Measurements from ENCODE around the gene STAT5B.

- no peak for TF ChIP-seq SIN3A (IDR thresholded peaks at IDR 0.05; ENCODE audit: borderline replicate concordance, insufficient read depth, low read depth, low read length)
- TF ChIP-seq, protein P1, sequence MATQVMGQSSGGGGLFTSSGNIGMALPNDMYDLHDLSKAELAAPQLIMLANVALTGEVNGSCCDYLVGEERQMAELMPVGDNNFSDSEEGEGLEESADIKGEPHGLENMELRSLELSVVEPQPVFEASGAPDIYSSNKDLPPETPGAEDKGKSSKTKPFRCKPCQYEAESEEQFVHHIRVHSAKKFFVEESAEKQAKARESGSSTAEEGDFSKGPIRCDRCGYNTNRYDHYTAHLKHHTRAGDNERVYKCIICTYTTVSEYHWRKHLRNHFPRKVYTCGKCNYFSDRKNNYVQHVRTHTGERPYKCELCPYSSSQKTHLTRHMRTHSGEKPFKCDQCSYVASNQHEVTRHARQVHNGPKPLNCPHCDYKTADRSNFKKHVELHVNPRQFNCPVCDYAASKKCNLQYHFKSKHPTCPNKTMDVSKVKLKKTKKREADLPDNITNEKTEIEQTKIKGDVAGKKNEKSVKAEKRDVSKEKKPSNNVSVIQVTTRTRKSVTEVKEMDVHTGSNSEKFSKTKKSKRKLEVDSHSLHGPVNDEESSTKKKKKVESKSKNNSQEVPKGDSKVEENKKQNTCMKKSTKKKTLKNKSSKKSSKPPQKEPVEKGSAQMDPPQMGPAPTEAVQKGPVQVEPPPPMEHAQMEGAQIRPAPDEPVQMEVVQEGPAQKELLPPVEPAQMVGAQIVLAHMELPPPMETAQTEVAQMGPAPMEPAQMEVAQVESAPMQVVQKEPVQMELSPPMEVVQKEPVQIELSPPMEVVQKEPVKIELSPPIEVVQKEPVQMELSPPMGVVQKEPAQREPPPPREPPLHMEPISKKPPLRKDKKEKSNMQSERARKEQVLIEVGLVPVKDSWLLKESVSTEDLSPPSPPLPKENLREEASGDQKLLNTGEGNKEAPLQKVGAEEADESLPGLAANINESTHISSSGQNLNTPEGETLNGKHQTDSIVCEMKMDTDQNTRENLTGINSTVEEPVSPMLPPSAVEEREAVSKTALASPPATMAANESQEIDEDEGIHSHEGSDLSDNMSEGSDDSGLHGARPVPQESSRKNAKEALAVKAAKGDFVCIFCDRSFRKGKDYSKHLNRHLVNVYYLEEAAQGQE (IDR thresholded peaks at IDR 0.05; ENCODE audit: insufficient read depth in 1 of 2, low read depth in 2 of 2, low read length in 1 of 2) = no peak
Observed at GRCh38 chr17:42311240-42312034, 35.2 kb upstream of the STAT5B start.
